HepG2 (cell line): ENCODE measurements around the gene PPP1R7. TPM values are rescaled to one million over a fixed set of nuclear protein-coding genes. Genes with fewer than 3 reads are reported as not detected.

Experiments
- CHCHD3 ChIP-seq: sonication (generic); formaldehyde crosslinking; IDR thresholded peaks from 2 replicates; pipeline ENCODE4 v1.8.0; 2022; ENCODE audit warnings: mild to moderate bottlenecking, missing genetic modification reagents, moderate library complexity
- DZIP1 ChIP-seq: sonication (generic); formaldehyde crosslinking; IDR thresholded peaks from 2 replicates; pipeline ENCODE4 v1.5.0; 2020; ENCODE audit warnings: mild to moderate bottlenecking, missing genetic modification reagents
- HMG20B ChIP-seq: conservative IDR thresholded peaks from 2 replicates; pipeline ENCODE4 v1.6.1; 2016; ENCODE audit warnings: missing genetic modification reagents, missing compliant biosample characterization
- JUND ChIP-seq: sonication (generic); formaldehyde crosslinking; IDR thresholded peaks from 2 replicates; pipeline ENCODE4 v1.8.0; 2022; ENCODE audit warnings: mild to moderate bottlenecking, missing genetic modification reagents
- PHF5A ChIP-seq: IDR thresholded peaks from one replicate; pipeline ENCODE4 v1.6.1; 2018; ENCODE audit warnings: low read depth, missing genetic modification reagents; ENCODE audit not compliant: unreplicated experiment
- RBAK ChIP-seq: sonication (generic); formaldehyde crosslinking; IDR thresholded peaks from 2 replicates; pipeline ENCODE4 v1.5.1; 2020; ENCODE audit warnings: mild to moderate bottlenecking, missing genetic modification reagents
- SNAPC5 ChIP-seq: sonication (generic); formaldehyde crosslinking; IDR thresholded peaks from 2 replicates; pipeline ENCODE4 v1.8.1; 2023; ENCODE audit warnings: mild to moderate bottlenecking, missing genetic modification reagents, borderline replicate concordance
- SRF ChIP-seq: IDR thresholded peaks from 2 replicates; pipeline ENCODE4 v1.6.1; 2011; ENCODE audit warnings: mild to moderate bottlenecking, low read depth, low read length, moderate library complexity
- STAG1 ChIP-seq: sonication (generic); formaldehyde crosslinking; IDR thresholded peaks from 2 replicates; pipeline ENCODE4 v1.4.0; 2020; ENCODE audit warnings: missing genetic modification reagents
- TAF1 ChIP-seq: sonication (generic); formaldehyde crosslinking; IDR thresholded peaks from 2 replicates; pipeline ENCODE4 v1.4.0; 2020; ENCODE audit warnings: missing genetic modification reagents
- TCF7L2 ChIP-seq: IDR thresholded peaks from 2 replicates; pipeline ENCODE4 v1.6.1; 2011; ENCODE audit warnings: mild to moderate bottlenecking, low read depth, low read length, moderate library complexity
- TFDP1 ChIP-seq: IDR thresholded peaks from 2 replicates; pipeline ENCODE4 v1.6.1; 2016; ENCODE audit warnings: missing compliant biosample characterization, missing genetic modification reagents, borderline replicate concordance
- U2AF1 ChIP-seq: fragments of 200-400 bp; formaldehyde crosslinking; optimal IDR thresholded peaks from 2 replicates; pipeline ENCODE3; 2017; ENCODE audit warnings: mild to moderate bottlenecking, low read depth, low read length
- XRCC5 ChIP-seq: fragments of 200-400 bp; formaldehyde crosslinking; optimal IDR thresholded peaks from 2 replicates; pipeline ENCODE3; 2017; ENCODE audit warnings: mild to moderate bottlenecking, low read length
- ZEB1 ChIP-seq: IDR thresholded peaks from 2 replicates; pipeline ENCODE4 v1.6.1; 2012; ENCODE audit warnings: mild to moderate bottlenecking, low read depth, inconsistent platforms; ENCODE audit not compliant: insufficient replicate concordance
- ZFP1 ChIP-seq: IDR thresholded peaks from 2 replicates; pipeline ENCODE4 v1.6.1; 2016
- ZFYVE20 ChIP-seq: sonication (generic); formaldehyde crosslinking; IDR thresholded peaks from 2 replicates; pipeline ENCODE4 v1.8.0; 2023; ENCODE audit warnings: low read depth, mild to moderate bottlenecking, moderate library complexity, missing genetic modification reagents, borderline replicate concordance
- ZMYM3 ChIP-seq: sonication (generic); formaldehyde crosslinking; IDR thresholded peaks from 2 replicates; pipeline ENCODE4 v1.5.1; 2020; ENCODE audit warnings: mild to moderate bottlenecking, missing genetic modification reagents
- ZNF263 ChIP-seq: sonication (generic); formaldehyde crosslinking; IDR thresholded peaks from 2 replicates; pipeline ENCODE4 v1.4.0; 2020; ENCODE audit warnings: missing genetic modification reagents
- ZNF282 ChIP-seq: fragments of 450-650 bp; IDR thresholded peaks from 2 replicates; pipeline ENCODE4 v1.6.1; 2018; ENCODE audit not compliant: partially characterized antibody
- ZNF614 ChIP-seq: IDR thresholded peaks from 2 replicates; pipeline ENCODE4 v1.6.1; 2018; ENCODE audit warnings: missing biosample characterization, missing genetic modification reagents, inconsistent platforms, borderline replicate concordance
- ZNF780A ChIP-seq: sonication (generic); formaldehyde crosslinking; IDR thresholded peaks from 2 replicates; pipeline ENCODE4 v1.8.0; 2022; ENCODE audit warnings: mild to moderate bottlenecking, missing genetic modification reagents, moderate library complexity
- ZNF788 ChIP-seq: sonication (generic); formaldehyde crosslinking; IDR thresholded peaks from 2 replicates; pipeline ENCODE4 v1.5.0; 2020; ENCODE audit warnings: mild to moderate bottlenecking, missing genetic modification reagents, borderline replicate concordance
- polyA plus RNA-seq, 8 experiments: library from polyadenylated mRNA; depleted of rRNA in 3 of 8; stranded (reverse) in 7 of 8; unstranded in 1 of 8; fragments of >200 nt; fragmentation: Illumina TruSeq in 4 of 8; extraction: Trizol in 4 of 8; gene quantifications; 2 replicates each; pipeline versions ENCODE4 v1.2.1 to v1.2.3, GENCODE V29; 2011 to 2016; ENCODE audit warnings: low read depth in 4 of 8, missing spikeins in 1 of 8, mixed read lengths in 1 of 8; ENCODE audit not compliant: insufficient read depth in 1 of 8
- total RNA-seq, 5 experiments: library from RNA; depleted of rRNA; stranded (reverse); fragments of >200 nt; fragmentation: Illumina TruSeq; extraction: Trizol; gene quantifications; 2 replicates each; pipeline ENCODE4 v1.2.3, GENCODE V29; 2016; ENCODE audit warnings: low read depth in 1 of 5
- TF ChIP-seq, protein P1 (sequence below): sonication (generic); formaldehyde crosslinking; IDR thresholded peaks from 2 replicates; pipeline ENCODE4 v1.4.0; 2020; ENCODE audit warnings: missing genetic modification reagents

The PPP1R7 gene
- total and polyA plus RNA-seq, 2 of the 13 experiments (the other 11 are each of a cell fraction or from before 2014, with no cell fraction given): 33.3 to 67.9 TPM

DNA sequence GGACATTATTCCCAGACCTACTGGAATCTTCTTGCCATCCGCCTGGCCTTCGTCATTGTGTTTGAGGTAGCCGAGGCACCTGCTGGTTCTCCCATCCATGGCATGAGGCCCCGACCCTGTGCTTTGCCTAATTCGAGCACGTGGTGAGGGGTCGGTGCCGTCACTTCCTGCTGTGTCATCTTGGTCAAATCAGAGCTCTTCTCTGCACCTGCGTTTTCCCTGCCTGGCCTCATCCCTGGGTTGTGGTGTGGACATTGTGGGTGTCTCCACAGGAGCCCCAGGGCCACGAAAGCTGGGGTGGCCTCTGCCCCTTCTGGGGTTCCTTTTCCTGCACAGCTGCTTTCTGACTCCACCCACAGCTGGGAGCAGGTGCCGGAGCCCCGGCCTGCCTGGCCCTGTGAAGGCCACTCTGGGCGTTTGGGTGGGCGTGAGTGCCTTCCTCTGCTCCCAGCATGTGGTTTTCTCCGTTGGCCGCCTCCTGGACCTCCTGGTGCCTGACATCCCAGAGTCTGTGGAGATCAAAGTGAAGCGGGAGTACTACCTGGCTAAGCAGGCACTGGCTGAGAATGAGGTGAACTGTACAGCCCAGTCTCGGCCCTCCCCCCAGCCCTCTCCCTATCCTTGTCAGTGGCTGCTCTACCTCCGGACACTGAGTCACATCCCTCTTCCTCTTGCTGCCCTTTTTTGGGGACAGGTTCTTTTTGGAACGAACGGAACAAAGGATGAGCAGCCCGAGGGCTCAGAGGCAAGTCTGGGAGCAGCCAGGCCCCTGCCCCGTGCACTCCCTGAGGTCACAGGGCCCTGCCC is 73.1 kb downstream of the PPP1R7 start (continued):
- TF ChIP-seq HMG20B (CRISPR knock-in tag) (no peak), ZFP1 (peak; percentile 46; the same call in 1 of the 2 replicates), SRF (peak; percentile 30; the same call in 1 of the 2 replicates), JUND (CRISPR knock-in tag) (peak; percentile 15; the same call in 1 of the 2 replicates), TFDP1 (CRISPR knock-in tag) (peak; percentile 37; the same call in 1 of the 2 replicates), STAG1 (CRISPR knock-in tag) (0 out of 2 replicates have a peak, but pooled peaks have one; percentile 2), XRCC5 (peak; percentile 23), ZNF263 (CRISPR knock-in tag) (peak; percentile 51; the same call in 1 of the 2 replicates), TCF7L2 (no peak), CHCHD3 (CRISPR knock-in tag) (no peak), ZNF282 (no peak), ZNF788 (no peak), ZMYM3 (CRISPR knock-in tag) (no peak), ZFYVE20 (no peak), ZEB1 (peak; percentile 56), PHF5A (CRISPR knock-in tag) (peak; percentile 21), TAF1 (no peak; the same call in 1 of the 2 replicates), ZNF780A (CRISPR knock-in tag) (no peak), U2AF1 (peak; percentile 53), DZIP1 (CRISPR knock-in tag) (no peak), RBAK (CRISPR knock-in tag) (0 out of 2 replicates have a peak, but pooled peaks have one; percentile 2), ZNF614 (no peak), SNAPC5 (CRISPR knock-in tag) (no peak)
- TF ChIP-seq, protein P1, sequence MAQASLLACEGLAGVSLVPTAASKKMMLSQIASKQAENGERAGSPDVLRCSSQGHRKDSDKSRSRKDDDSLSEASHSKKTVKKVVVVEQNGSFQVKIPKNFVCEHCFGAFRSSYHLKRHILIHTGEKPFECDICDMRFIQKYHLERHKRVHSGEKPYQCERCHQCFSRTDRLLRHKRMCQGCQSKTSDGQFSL (CRISPR knock-in tag): 0 out of 2 replicates have a peak, but pooled peaks have one; percentile 9
